AG09309 (cell line): ENCODE measurements around the gene ENKD1.

Experiments used
- DNase-seq: peaks from one replicate; pipeline ENCODE4 v3.0.0-alpha.2; 2010; ENCODE audit warnings: low read depth
- H3K4me3 ChIP-seq: 2 replicates; pipeline ENCODE4 v1.5.1; 2011; ENCODE audit warnings: mild to moderate bottlenecking, low read depth, low read length, moderate library complexity; ENCODE audit not compliant: control insufficient read depth
- CTCF ChIP-seq: IDR thresholded peaks from 2 replicates; pipeline ENCODE4 v1.5.1; 2011; ENCODE audit warnings: mild to moderate bottlenecking, low read depth, low read length, inconsistent platforms; ENCODE audit not compliant: insufficient read depth, control insufficient read depth; ENCODE audit errors: missing control alignments

ENKD1 gene

DNA sequence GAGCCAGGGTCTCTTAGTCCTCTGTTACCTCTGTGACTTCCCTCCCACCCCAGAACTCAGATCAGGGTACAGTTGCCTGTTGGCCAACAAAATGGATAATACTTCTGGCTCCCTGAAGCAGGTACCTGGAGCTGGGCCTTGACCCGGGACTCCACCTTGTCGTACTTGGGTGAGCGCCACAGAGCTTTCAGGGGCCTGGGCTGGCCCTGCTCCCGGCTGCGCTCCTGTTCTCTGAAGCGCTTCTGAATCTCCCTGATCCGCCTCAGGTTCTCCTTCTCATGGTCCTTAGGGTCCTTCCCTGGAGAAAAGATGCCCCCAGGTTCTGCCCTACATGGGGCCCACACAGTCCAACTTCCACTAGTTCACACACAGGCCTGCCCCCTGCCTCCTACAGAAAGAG, 1.7 kb downstream of the ENKD1 start:
- TF ChIP-seq CTCF, result no peak
- DNase-seq, result no peak
- H3K4me3 ChIP-seq, result no peak overlapping the region

GRCh38 chr16:67664258-67664657, 2.3 kb downstream of the ENKD1 start:
- H3K4me3 ChIP-seq, result no peak overlapping the region
- no peak for TF ChIP-seq CTCF
- DNase-seq, result no peak

DNA sequence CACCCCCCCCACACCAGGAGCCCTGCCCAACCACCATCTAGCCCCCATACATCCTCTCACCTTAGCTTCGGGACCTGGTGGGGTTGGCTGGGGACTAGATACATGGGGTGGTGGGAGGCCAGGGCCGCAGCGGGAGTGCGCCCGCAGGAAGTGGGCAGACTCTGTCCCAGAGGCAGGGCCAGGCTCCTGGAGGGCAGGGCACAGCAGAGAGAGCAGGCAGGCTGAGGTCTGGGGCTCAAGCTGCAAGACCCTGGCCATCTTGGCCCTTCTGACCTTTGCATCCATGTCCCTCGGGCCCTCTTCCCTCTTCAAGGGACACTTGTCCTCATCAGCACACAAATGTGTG, 2.7 kb downstream of the ENKD1 start:
- DNase-seq, result no peak
- no peak for TF ChIP-seq CTCF
- no peak overlapping the region for H3K4me3 ChIP-seq

DNA sequence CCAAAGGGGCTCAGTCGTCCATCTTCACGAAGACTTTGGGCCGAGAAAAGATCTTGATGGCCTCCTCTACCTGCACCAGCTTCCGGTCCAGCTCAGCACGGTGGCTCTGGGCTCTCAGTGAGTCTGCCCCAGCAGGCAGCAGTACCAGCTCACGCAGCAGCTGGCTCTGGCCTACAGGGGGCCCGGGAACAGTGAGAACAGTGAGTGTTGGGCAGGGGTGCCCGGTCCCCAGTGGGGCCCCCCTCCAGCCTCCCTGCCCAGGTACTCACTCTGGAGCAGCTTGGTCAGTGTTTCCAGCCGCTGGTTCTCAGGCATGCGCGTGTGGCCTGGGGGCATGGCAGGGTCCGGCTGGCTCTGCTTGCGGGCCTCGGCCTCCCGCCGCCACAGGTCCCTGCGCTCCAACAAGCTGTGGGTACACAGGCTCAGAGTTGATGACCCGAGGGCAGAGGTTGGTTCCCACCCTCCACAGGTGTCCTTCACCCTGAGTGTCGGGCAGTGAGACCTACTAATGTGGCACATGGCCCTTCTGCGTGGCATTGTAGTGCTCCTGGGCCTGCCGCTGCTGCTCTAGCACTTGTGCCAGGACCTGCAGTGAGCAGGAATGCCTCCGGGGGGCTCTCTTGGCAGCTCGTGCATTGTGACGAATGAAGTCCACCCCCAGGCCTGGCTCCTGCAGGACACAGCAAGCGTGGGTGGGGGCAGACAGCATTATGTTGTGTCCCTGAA, 3.2 kb downstream of the ENKD1 start:
- peak; percentile 27 for TF ChIP-seq CTCF
- H3K4me3 ChIP-seq, result no peak overlapping the region
- DNase-seq, result no peak

DNA sequence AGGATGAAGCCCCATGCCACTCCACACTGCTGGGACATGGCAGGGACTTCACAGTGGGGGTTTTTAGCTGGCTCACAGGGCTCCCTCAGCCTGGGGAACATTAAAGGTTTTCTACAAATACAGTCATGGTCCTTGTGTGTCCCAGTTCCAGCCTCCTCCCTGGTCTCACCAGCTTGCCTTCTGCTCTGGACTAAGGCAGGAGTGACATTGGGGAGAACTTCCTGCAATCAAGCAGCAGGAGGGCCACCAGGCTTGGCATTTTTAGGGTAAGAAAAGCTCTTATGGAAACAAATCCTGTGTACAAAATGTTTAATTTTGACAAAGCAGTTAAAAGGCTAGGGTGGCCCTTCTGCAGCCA, 3.9 kb downstream of the ENKD1 start:
- H3K4me3 ChIP-seq, result no peak overlapping the region
- no peak for DNase-seq
- no peak for TF ChIP-seq CTCF

- DNase-seq, result no peak
- no peak for TF ChIP-seq CTCF
- H3K4me3 ChIP-seq, result no peak overlapping the region
These were observed 4.5 kb downstream of the ENKD1 start for GRCh38 chr16:67661886-67662652.
